Activated CD4-positive, alpha-beta T cell treated with anti-CD3 and anti-CD28 coated beads, Interleukin-2, amount 50 U/mL, for 16 hours (primary cell): ENCODE data around the gene SPSB2.
"Not testable (repeated sequence)": the region's sequence is repeated elsewhere in the genome, so short reads cannot be mapped to it uniquely, and the experiment has no call there.

Experiments used
- DNase-seq: peaks from one replicate; pipeline ENCODE4 v3.0.0-alpha.2; 2020

The SPSB2 gene

GRCh38 chr12:6899837-6900519 lies 26.9 kb upstream of the SPSB2 start:
- DNase-seq = no peak

GRCh38 chr12:6899427-6899826 lies 26.3 kb upstream of the SPSB2 start:
- DNase-seq = no peak

GRCh38 chr12:6896846-6897435 lies 23.8 kb upstream of the SPSB2 start:
- no peak for DNase-seq

- no peak for DNase-seq
These were observed 21.2 kb upstream of the SPSB2 start for GRCh38 chr12:6894321-6894720.

GRCh38 chr12:6892683-6893082 lies 19.6 kb upstream of the SPSB2 start:
- not testable (repeated sequence) for DNase-seq

GRCh38 chr12:6891646-6892001 lies 18.5 kb upstream of the SPSB2 start:
- no peak for DNase-seq

- peak; percentile 99 for DNase-seq
These were observed 17.9 kb upstream of the SPSB2 start for GRCh38 chr12:6890789-6891645.

- DNase-seq = not testable (repeated sequence)
These were observed 16.9 kb upstream of the SPSB2 start for GRCh38 chr12:6889775-6890573.

GRCh38 chr12:6888794-6889193 lies 15.7 kb upstream of the SPSB2 start:
- DNase-seq = not testable (repeated sequence)

GRCh38 chr12:6888360-6888759 lies 15.3 kb upstream of the SPSB2 start:
- DNase-seq = no peak

GRCh38 chr12:6887460-6887859 lies 14.4 kb upstream of the SPSB2 start:
- DNase-seq = no peak

GRCh38 chr12:6886206-6886999 lies 13.3 kb upstream of the SPSB2 start:
- not testable (repeated sequence) for DNase-seq

GRCh38 chr12:6884539-6884938 lies 11.4 kb upstream of the SPSB2 start:
- DNase-seq = no peak

- DNase-seq = no peak
These were observed 10.6 kb upstream of the SPSB2 start for GRCh38 chr12:6883683-6884082.

GRCh38 chr12:6883252-6883651 lies 10.1 kb upstream of the SPSB2 start:
- no peak for DNase-seq

GRCh38 chr12:6879824-6880223 lies 6.7 kb upstream of the SPSB2 start:
- not testable (repeated sequence) for DNase-seq

GRCh38 chr12:6874015-6874368 lies 889 bp upstream of the SPSB2 start:
- not testable (repeated sequence) for DNase-seq

- peak; percentile 87 for DNase-seq
These were observed 742 bp downstream of the SPSB2 start for GRCh38 chr12:6872073-6873048.

- peak; percentile 64 for DNase-seq
These were observed 1.8 kb downstream of the SPSB2 start for GRCh38 chr12:6871052-6871957.

- DNase-seq = not testable (repeated sequence)
These were observed 2.8 kb downstream of the SPSB2 start for GRCh38 chr12:6870304-6870703.
